ENCODE measurements around the gene CCDC106.
A peak's percentile ranks its signal among the peaks of the same experiment; 100 is the strongest.

The CCDC106 gene

GRCh38 chr19:55652311-55653128 lies 4.5 kb downstream of the CCDC106 start:
- DNase-seq, result no peak

- DNase-seq, result peak; percentile 94
These were observed 5.8 kb downstream of the CCDC106 start for GRCh38 chr19:55653651-55654322.

- DNase-seq, result peak; percentile 96
These were observed 6.4 kb downstream of the CCDC106 start for GRCh38 chr19:55654323-55654867.

GRCh38 chr19:55654868-55655647 lies 7.0 kb downstream of the CCDC106 start, which contains the start of gene U2AF2:
U2AF2 (plus strand) TSS chr19:55655035; CDS start chr19:55655105, 70 bp downstream.
- DNase-seq, result peak; percentile 90

- no peak for DNase-seq
These were observed 7.6 kb downstream of the CCDC106 start for GRCh38 chr19:55655648-55656040.

GRCh38 chr19:55656552-55656951 lies 8.5 kb downstream of the CCDC106 start:
- no peak for DNase-seq

- DNase-seq, result no peak
These were observed 9.2 kb downstream of the CCDC106 start for GRCh38 chr19:55656988-55657747.

GRCh38 chr19:55658846-55659459 lies 10.9 kb downstream of the CCDC106 start:
- DNase-seq, result no peak

GRCh38 chr19:55659822-55660221 lies 11.8 kb downstream of the CCDC106 start:
- no peak for DNase-seq

- no peak for DNase-seq
These were observed 12.4 kb downstream of the CCDC106 start for GRCh38 chr19:55660404-55660803.

- DNase-seq, result no peak
These were observed 13.0 kb downstream of the CCDC106 start for GRCh38 chr19:55660991-55661390.

- DNase-seq, result no peak
These were observed 13.8 kb downstream of the CCDC106 start for GRCh38 chr19:55661826-55662225.

GRCh38 chr19:55663846-55664536 lies 16.0 kb downstream of the CCDC106 start:
- DNase-seq, result no peak

- DNase-seq, result no peak
These were observed 18.5 kb downstream of the CCDC106 start for GRCh38 chr19:55666343-55667005.

- DNase-seq, result no peak
These were observed 19.0 kb downstream of the CCDC106 start for GRCh38 chr19:55667006-55667381.

GRCh38 chr19:55667511-55667910 lies 19.5 kb downstream of the CCDC106 start:
- no peak for DNase-seq

GRCh38 chr19:55667958-55668357 lies 19.9 kb downstream of the CCDC106 start:
- no peak for DNase-seq

- no peak for DNase-seq
These were observed 20.8 kb downstream of the CCDC106 start for GRCh38 chr19:55668603-55669348.

GRCh38 chr19:55669418-55670279 lies 21.6 kb downstream of the CCDC106 start:
- no peak for DNase-seq

Data from DMS 273 treated with DMSO at 0.1 percent for 48 hours (cell line).